Naive B cell (primary cell): ENCODE data around the gene SOX14. TPM values are rescaled to one million over a fixed set of nuclear protein-coding genes. Genes with fewer than 3 reads are reported as not detected.

ENCODE experiments used
- ATAC-seq, 2 donors: fragments of 150-1000 bp; cut with Tn5 transposase; 2 replicates each; pipeline ENCODE4 v1.10.0; 2021; ENCODE audit warnings: low read depth in 2 of 2, mild to moderate bottlenecking in 2 of 2, moderate library complexity in 2 of 2
- DNase-seq: peaks from one replicate; pipeline ENCODE4 v3.0.0; 2022
- H3K27ac Mint-ChIP-seq, 6 donors: one replicate each; pipeline ENCODE4 v1.8.0; 2020 to 2022; ENCODE audit warnings: mild to moderate bottlenecking in 6 of 6, mixed read lengths in 6 of 6, moderate library complexity in 5 of 6, inconsistent platforms in 2 of 6
- H3K27me3 Mint-ChIP-seq, 3 donors: one replicate each; pipeline ENCODE4 v1.8.0; 2021 to 2022; ENCODE audit warnings: mixed read lengths in 3 of 3, mild to moderate bottlenecking in 1 of 3
- H3K36me3 Mint-ChIP-seq, 2 donors: one replicate each; pipeline ENCODE4 v1.8.0; 2020 to 2022; ENCODE audit warnings: mixed read lengths in 2 of 2, inconsistent platforms in 1 of 2, mild to moderate bottlenecking in 1 of 2
- H3K4me1 Mint-ChIP-seq, 3 donors: one replicate each; pipeline ENCODE4 v1.8.0; 2020 to 2022; ENCODE audit warnings: mixed read lengths in 3 of 3, inconsistent platforms in 1 of 3, mild to moderate bottlenecking in 1 of 3, moderate library complexity in 1 of 3
- H3K4me3 Mint-ChIP-seq, 8 donors: one replicate each; pipeline ENCODE4 v1.8.0; 2020 to 2022; ENCODE audit warnings: mild to moderate bottlenecking in 8 of 8, mixed read lengths in 8 of 8, moderate library complexity in 8 of 8, inconsistent platforms in 2 of 8
- H3K9me3 Mint-ChIP-seq, 7 donors: one replicate each; pipeline ENCODE4 v1.8.0; 2020 to 2022; ENCODE audit warnings: mixed read lengths in 7 of 7, mild to moderate bottlenecking in 5 of 7, inconsistent platforms in 2 of 7, moderate library complexity in 1 of 7
- polyA plus RNA-seq, 6 donors: library from polyadenylated mRNA; unstranded; fragments of 300-500 nt; fragmentation: Illumina TruSeq; gene quantifications; one replicate each; pipeline ENCODE4 v1.2.3, GENCODE V29; 2021; ENCODE audit warnings: low read depth in 6 of 6

Gene SOX14
- polyA plus RNA-seq, 6 donors from 2014 or later: not detected

DNA sequence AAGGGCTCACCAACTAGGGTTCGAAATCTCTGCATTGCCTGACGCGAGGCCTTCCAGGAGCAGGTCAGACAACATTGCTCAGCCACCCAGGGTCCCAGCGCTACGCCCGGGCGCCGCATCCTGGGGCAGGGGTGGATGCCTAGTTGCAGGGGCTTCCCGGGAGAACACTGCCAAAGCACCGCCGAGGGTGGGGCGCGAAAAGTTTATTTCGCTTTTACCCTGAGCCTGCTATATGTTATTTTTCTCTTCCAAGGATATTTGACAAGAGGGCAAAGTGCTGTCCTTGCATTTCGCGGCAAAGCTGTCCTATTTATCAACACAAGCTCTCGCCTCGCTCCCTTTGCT lies 549 bp upstream of the SOX14 start:
- DNase-seq (no peak), ATAC-seq (no peak)
- H3K4me3 Mint-ChIP-seq: peak overlapping the region in 1 of 8 donors; percentile 42
- H3K9me3 Mint-ChIP-seq: peaks cover 0 to 4% (median 0%) of the 10 kb centered on the region in 7 donors
- peaks cover 42 to 95% (median 87%) of the 10 kb centered on the region in 3 donors for H3K27me3 Mint-ChIP-seq
- H3K36me3 Mint-ChIP-seq: peaks cover 0 to 8% of the 10 kb centered on the region in 2 donors
- H3K27ac Mint-ChIP-seq: no peak overlapping the region
- peaks cover 0 to 4% (median 0%) of the 10 kb centered on the region in 3 donors for H3K4me1 Mint-ChIP-seq

DNA sequence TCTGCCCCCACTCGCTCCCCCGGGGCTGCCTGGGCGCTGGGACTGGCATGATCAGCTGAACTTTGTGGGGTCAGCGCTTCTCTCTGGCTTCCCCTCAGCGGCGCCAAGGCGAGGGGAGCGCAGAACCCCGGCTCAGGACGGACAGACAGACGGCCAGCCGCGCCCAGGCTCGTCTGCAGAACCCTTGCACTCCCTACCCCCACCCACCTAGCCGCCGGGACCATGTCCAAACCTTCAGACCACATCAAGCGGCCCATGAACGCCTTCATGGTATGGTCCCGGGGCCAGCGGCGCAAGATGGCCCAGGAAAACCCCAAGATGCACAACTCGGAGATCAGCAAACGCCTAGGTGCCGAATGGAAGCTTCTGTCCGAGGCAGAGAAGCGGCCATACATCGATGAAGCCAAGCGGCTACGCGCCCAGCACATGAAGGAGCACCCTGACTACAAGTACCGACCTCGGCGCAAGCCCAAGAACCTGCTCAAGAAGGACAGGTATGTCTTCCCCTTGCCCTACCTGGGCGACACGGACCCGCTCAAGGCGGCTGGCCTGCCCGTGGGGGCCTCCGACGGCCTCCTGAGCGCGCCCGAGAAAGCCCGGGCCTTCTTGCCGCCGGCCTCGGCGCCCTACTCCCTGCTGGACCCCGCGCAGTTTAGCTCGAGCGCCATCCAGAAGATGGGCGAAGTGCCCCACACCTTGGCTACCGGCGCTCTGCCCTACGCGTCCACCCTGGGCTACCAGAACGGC lies 621 bp downstream of the SOX14 start:
- peak overlapping the region in 1 of 8 donors; percentile 9 for H3K4me3 Mint-ChIP-seq
- peaks cover 43 to 97% (median 92%) of the 10 kb centered on the region in 3 donors for H3K27me3 Mint-ChIP-seq
- DNase-seq: no peak
- peaks cover 0 to 5% (median 3%) of the 10 kb centered on the region in 3 donors for H3K4me1 Mint-ChIP-seq
- H3K9me3 Mint-ChIP-seq: peaks cover 0 to 4% (median 0%) of the 10 kb centered on the region in 7 donors
- peaks cover 0 to 8% of the 10 kb centered on the region in 2 donors for H3K36me3 Mint-ChIP-seq
- no peak overlapping the region for H3K27ac Mint-ChIP-seq
- no peak for ATAC-seq

DNA sequence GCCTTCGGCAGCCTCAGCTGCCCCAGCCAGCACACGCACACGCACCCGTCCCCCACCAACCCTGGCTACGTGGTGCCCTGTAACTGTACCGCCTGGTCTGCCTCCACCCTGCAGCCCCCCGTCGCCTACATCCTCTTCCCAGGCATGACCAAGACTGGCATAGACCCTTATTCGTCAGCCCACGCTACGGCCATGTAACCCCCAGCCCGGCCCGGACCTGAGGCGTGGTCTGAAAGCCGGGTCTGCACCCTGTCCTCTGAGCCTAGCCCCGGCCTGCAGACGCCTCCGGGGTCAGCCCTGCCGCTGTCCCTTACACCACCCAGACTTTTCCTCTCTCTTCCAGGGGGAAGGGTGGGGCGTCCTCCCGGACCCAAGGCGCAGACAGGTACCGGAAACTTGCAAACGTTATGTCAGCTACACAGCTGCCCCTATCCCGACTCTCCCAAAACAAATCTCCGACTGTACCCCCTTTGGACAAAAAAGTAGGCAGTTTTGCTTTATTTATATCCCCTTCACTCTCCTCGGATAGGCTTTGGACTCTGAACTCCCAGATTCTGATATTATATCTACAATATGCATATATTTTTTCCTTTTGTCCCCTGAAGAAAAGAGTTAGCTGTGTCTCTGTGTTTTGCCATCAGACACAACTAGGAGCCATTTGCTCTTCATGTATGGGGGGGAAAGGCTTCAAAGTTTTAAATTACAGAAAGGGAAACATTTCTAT lies 1.4 kb downstream of the SOX14 start:
- peaks cover 0 to 8% of the 10 kb centered on the region in 2 donors for H3K36me3 Mint-ChIP-seq
- no peak overlapping the region for H3K4me3 Mint-ChIP-seq
- H3K4me1 Mint-ChIP-seq: peaks cover 0 to 9% (median 5%) of the 10 kb centered on the region in 3 donors
- no peak for DNase-seq
- peak overlapping the region in 1 of 6 donors; percentile 3 for H3K27ac Mint-ChIP-seq
- H3K27me3 Mint-ChIP-seq: peaks cover 46 to 99% (median 88%) of the 10 kb centered on the region in 3 donors
- no peak for ATAC-seq
- peaks cover 0 to 4% (median 0%) of the 10 kb centered on the region in 7 donors for H3K9me3 Mint-ChIP-seq

DNA sequence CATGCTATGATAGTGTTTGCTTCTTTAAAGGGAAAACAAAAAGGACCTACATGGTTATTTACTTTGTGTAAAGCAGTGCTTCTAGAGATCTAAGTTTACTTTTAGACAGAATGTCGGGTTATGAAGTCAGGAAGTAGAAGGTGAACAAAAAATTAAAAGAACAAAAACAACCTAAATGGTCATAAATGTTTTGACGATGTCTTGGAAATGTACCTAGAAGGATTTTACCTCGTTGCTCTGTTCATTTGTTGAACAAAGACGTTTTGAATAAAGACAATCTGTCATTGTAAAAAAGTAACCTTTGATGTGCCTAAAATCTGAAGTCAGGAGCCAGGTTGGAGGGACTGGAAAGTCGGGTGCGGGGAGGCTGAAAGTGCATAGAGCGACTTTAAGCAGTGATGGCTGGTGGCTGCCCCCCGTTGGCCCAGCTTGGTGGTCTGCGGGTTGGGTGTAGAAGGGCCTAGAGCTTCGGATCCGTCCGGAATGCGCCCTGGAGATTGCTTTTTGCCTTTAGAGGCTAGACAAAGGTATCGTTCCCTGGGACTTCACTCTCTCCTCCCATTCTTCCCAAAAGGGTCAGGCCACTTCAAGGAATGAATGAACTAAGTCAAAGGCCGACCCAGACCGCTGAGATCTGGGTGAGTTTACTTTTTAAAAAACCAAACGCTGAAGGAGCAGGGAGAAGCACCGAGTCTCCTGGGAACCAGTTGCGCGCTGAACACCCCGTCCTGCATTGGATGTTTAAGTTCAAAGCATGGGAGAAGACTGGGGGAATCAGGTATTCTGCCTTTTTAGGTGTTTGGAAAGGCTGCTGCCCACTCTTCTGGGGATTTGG lies 2.1 kb downstream of the SOX14 start:
- no peak overlapping the region for H3K27ac Mint-ChIP-seq
- DNase-seq (no peak), ATAC-seq (no peak)
- peaks cover 39 to 94% (median 80%) of the 10 kb centered on the region in 3 donors for H3K27me3 Mint-ChIP-seq
- H3K4me3 Mint-ChIP-seq: peak overlapping the region in 1 of 8 donors; percentile 22
- no peaks in the 10 kb centered on the region for H3K9me3 Mint-ChIP-seq
- peaks cover 0 to 8% of the 10 kb centered on the region in 2 donors for H3K36me3 Mint-ChIP-seq
- H3K4me1 Mint-ChIP-seq: peaks cover 0 to 9% (median 7%) of the 10 kb centered on the region in 3 donors

DNA sequence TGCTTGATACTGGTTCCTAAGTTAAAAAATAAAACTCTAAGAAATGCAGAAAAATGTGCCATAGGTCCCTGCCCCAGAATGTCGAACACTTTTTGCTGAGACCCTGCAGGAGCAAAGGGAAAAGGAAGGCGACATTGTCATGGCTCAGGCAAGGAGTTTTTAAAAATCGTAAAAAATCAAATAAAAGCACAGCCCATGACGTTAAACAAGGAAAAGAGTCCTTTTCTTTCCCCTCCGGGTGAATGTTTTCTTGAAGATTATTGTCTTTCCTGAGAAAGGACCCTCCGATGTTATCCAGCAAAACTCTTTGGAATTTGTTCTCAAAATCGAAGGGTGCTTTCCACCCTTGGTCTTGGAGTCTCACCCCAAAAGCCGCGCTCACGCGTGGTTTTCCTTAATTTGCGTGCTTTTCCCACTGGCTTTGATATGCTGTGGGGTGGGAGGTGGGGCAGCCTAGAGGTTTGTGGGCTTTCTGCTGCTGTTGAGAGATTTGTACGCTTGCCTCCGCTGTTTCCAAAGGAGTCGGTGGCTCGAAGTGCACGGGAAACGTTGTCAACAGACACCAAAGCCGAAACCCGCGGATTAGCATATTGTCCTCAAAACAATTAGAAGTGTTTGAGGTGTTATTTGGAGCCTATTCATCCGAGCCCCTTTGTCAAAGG lies 2.9 kb downstream of the SOX14 start:
- H3K4me1 Mint-ChIP-seq: peaks cover 3 to 15% (median 14%) of the 10 kb centered on the region in 3 donors
- DNase-seq (no peak), ATAC-seq (no peak)
- no peak overlapping the region for H3K27ac Mint-ChIP-seq
- H3K36me3 Mint-ChIP-seq: peaks cover 0 to 8% of the 10 kb centered on the region in 2 donors
- H3K27me3 Mint-ChIP-seq: peaks cover 41 to 94% (median 80%) of the 10 kb centered on the region in 3 donors
- H3K4me3 Mint-ChIP-seq: no peak overlapping the region
- H3K9me3 Mint-ChIP-seq: no peaks in the 10 kb centered on the region

DNA sequence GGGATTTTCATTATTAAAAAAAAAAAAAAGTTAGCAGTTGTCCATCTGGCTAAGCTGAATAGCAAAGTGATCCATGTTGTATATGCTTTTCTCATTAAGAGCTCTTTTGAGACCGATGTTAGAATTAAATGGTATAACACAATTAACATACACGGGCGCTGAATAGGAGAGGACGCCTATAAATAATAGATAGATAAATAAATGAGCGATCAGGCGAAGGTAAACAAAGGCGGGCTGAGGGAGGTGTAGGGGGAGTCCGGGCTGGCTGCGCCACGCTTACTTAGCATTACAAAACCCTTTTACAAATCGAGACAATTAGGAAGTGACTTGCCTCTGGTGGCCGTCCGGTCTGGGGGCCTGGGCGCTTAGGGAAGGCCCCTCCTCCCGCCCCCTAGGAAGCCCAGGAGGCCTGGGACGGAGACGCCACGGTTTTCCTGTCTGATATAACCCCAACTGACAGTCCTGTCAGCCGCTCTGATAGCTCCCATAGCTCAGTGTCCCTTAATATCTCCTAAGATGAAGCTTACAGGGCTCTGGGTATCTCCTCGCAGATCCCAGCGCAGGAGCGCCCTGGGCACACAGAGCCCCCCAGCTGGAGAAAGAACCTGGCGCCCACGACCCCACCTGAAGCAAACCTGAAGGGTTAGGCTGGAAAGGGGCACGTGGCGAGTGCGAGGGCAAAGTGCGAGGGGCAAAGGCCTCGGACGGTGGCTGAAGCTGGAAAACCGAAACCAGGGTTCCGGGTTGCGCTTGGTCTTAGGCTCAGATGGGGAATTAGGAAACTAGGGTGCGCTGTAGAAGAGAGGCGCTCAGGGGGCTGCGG lies 3.6 kb downstream of the SOX14 start:
- DNase-seq (no peak), ATAC-seq (no peak)
- peaks cover 0 to 8% of the 10 kb centered on the region in 2 donors for H3K36me3 Mint-ChIP-seq
- peaks cover 41 to 94% (median 80%) of the 10 kb centered on the region in 3 donors for H3K27me3 Mint-ChIP-seq
- H3K4me3 Mint-ChIP-seq: peak overlapping the region in 1 of 8 donors; percentile 44
- no peaks in the 10 kb centered on the region for H3K9me3 Mint-ChIP-seq
- H3K4me1 Mint-ChIP-seq: peaks cover 3 to 15% (median 15%) of the 10 kb centered on the region in 3 donors
- H3K27ac Mint-ChIP-seq: no peak overlapping the region

DNA sequence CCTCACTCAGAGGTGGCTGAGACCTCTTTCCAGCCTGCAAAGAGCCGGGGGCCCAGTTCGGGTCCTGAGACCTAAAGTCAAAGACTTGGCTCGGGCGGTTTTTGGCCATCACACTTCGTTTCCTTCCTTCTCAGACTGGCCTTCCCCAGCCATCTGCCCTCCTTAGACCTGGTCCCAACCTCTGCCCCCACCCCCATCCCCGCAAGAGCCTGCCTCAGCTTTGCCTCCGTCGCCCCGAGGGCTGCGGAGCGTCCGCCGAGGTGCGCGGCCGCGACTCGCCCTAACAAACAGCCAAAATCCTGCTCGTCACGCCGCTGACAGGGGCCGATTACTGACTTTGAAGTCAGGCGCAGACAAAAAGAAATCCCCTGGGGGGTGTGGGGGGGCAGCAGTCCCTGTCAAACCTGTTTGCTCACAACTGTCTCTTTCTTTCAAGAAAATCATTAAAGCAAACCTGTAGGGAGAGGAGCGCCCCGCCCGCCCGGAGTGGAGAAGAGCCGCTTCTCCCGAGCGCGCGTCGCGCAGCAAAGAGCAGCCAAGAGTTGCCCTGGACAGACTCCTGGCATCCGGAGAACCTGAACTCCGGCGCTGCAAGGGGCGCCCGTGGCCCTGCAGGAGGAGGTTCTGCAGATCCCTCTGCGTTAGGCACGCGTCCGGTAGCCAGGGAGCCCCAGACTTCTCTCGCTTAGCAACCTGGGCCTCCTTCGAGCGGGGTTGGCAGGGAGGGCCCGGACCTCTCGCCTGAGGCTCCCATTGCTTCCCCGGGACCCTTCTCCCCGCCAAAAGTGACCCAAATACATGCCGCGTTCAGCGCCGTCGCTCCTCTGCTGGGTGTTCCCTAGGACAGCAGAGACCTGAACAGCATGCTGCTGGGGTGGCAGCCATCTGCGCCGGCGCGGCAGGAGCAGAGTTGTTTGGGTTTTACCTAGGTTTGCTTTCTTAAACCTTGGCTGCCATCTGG lies 4.5 kb downstream of the SOX14 start:
- no peaks in the 10 kb centered on the region for H3K9me3 Mint-ChIP-seq
- H3K36me3 Mint-ChIP-seq: peaks cover 0 to 8% of the 10 kb centered on the region in 2 donors
- H3K27me3 Mint-ChIP-seq: peaks cover 46 to 92% (median 79%) of the 10 kb centered on the region in 3 donors
- H3K4me3 Mint-ChIP-seq: no peak overlapping the region
- H3K4me1 Mint-ChIP-seq: peaks cover 3 to 15% (median 15%) of the 10 kb centered on the region in 3 donors
- no peak overlapping the region for H3K27ac Mint-ChIP-seq
- no peak for DNase-seq
- ATAC-seq: no peak

DNA sequence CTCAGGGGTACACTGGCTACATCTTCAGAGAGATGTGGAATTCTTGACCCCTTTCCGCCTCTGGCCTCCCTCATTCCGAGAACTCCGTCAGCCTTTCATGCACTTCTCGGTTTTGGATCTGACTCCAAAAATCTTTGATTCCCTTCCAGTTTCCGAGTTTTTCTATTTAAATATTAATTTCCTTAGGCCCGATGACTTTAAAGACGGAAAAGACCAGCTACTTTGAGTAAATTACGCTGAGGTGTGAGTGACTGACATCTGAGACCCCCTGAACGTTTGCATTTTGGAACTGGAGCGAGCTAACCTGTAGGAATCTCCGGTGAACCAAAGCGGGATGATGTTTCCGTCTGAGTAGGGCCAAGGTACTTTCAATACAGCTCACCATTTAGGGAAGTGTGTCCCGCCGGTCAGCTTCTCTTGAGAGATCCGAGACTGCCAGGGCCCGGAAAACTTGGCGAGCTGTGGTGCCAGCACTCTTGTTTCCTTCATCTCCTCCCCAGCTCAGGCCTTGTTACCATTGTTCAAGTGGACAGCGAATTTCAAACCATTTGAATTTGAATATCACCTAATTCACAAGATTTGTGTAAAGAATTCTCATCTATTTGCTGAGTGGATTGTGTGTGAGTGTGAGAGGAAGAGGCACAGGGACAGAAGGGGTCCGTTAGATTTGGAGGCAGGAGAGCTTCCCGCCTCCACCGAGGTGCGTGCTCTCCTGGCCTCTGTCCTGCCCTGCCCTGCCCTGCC lies 5.4 kb downstream of the SOX14 start:
- peak overlapping the region in 1 of 8 donors; percentile 45 for H3K4me3 Mint-ChIP-seq
- no peak for ATAC-seq
- no peak overlapping the region for H3K27ac Mint-ChIP-seq
- peaks cover 3 to 15% (median 15%) of the 10 kb centered on the region in 3 donors for H3K4me1 Mint-ChIP-seq
- H3K9me3 Mint-ChIP-seq: peaks cover 0 to 6% (median 0%) of the 10 kb centered on the region in 7 donors
- no peak for DNase-seq
- peaks cover 55 to 91% (median 76%) of the 10 kb centered on the region in 3 donors for H3K27me3 Mint-ChIP-seq
- H3K36me3 Mint-ChIP-seq: peaks cover 0 to 8% of the 10 kb centered on the region in 2 donors

DNA sequence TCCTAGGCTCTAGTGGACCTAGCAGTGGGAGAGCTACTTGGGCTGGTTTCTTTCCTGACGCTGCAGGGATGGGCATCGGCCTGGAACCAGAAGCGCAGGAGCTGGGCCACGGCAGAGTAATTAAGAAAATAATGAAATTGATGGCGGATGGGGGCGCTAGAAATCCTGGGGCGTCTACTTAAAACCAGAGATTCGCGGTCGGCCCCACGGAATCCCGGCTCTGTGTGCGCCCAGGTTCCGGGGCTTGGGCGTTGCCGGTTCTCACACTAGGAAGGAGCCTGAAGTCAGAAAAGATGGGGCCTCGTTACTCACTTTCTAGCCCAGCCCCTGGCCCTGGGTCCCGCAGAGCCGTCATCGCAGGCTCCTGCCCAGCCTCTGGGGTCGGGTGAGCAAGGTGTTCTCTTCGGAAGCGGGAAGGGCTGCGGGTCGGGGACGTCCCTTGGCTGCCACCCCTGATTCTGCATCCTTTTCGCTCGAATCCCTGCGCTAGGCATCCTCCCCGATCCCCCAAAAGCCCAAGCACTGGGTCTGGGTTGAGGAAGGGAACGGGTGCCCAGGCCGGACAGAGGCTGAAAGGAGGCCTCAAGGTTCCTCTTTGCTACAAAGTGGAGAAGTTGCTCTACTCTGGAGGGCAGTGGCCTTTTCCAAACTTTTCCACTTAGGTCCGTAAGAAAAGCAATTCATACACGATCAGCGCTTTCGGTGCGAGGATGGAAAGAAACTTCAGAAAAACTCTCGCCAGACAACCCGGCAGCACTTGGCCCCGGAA lies 6.1 kb downstream of the SOX14 start:
- Mint-ChIP-seq H3K4me1 (peaks cover 3 to 15% (median 15%) of the 10 kb centered on the region in 3 donors), H3K36me3 (peaks cover 0 to 7% of the 10 kb centered on the region in 2 donors), H3K27ac (no peak overlapping the region), H3K4me3 (peak overlapping the region in 2 of 8 donors; percentile 40 to 45), H3K27me3 (peaks cover 56 to 91% (median 77%) of the 10 kb centered on the region in 3 donors), H3K9me3 (peaks cover 0 to 6% (median 0%) of the 10 kb centered on the region in 7 donors)
- ATAC-seq (no peak), DNase-seq (no peak)

DNA sequence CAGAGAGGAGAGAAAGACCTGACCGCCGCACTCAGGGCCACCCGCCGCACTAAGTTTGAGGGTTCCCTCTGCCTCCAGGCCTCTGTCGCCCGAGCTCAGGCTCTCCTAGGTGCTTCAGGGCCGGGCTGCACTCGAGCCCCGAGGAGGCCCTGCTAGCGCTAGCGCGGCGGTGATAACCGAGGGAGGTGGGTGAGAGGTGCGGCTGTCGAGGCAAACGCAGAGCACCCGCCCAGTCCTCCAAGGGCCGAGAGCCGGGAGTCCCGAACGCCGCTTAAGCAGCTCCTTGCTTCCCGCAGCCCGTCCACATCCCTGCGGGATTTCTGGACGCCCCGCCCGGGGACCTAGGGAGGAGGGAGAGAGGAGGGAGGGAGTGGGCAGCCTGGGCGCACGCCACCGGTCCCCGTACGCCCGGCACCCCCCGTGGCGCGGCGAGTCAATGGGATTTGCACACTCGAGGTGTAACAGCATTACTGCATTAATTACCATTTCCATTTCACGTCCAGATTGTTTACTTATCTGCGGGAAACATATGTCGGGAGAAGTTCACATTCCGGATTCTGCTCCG lies 6.8 kb downstream of the SOX14 start:
- H3K9me3 Mint-ChIP-seq: peaks cover 0 to 11% (median 0%) of the 10 kb centered on the region in 7 donors
- no peak for ATAC-seq
- peaks cover 54 to 90% (median 73%) of the 10 kb centered on the region in 3 donors for H3K27me3 Mint-ChIP-seq
- no peak for DNase-seq
- H3K27ac Mint-ChIP-seq: no peak overlapping the region
- H3K4me1 Mint-ChIP-seq: peaks cover 3 to 15% (median 15%) of the 10 kb centered on the region in 3 donors
- peak overlapping the region in 2 of 8 donors; percentile 20 to 57 for H3K4me3 Mint-ChIP-seq
- peaks cover 0 to under 1% of the 10 kb centered on the region in 2 donors for H3K36me3 Mint-ChIP-seq
